Skeletal muscle satellite cell (primary cell): ENCODE data around the gene AUTS2.

Experiments used
- H3K27me3 ChIP-seq: 2 replicates; pipeline ENCODE4 v1.7.0; 2013; ENCODE audit warnings: low read length; ENCODE audit not compliant: control insufficient read depth, insufficient read depth
- H3K36me3 ChIP-seq: 2 replicates; pipeline ENCODE4 v1.7.0; 2013; ENCODE audit warnings: mild to moderate bottlenecking, control low read depth, low read length; ENCODE audit not compliant: insufficient read depth
- H3K4me1 ChIP-seq: 2 replicates; pipeline ENCODE4 v1.7.0; 2013; ENCODE audit warnings: low read length; ENCODE audit not compliant: control insufficient read depth, insufficient read depth
- H3K4me2 ChIP-seq: 2 replicates; pipeline ENCODE4 v1.7.0; 2013; ENCODE audit warnings: mild to moderate bottlenecking, low read length
- H3K4me3 ChIP-seq: 2 replicates; pipeline ENCODE4 v1.7.0; 2013; ENCODE audit warnings: low read length
- H3K9ac ChIP-seq: 2 replicates; pipeline ENCODE4 v1.7.0; 2013; ENCODE audit warnings: mild to moderate bottlenecking, low read depth, low read length, moderate library complexity
- H3K9me3 ChIP-seq: replicated peaks from 2 replicates; pipeline ENCODE4 v1.7.0; 2013; ENCODE audit warnings: mild to moderate bottlenecking, control low read depth, low read length

The AUTS2 gene

GRCh38 chr7:69708857-69709256 lies 110.6 kb downstream of the AUTS2 start:
- H3K9ac ChIP-seq: no peak overlapping the region
- H3K9me3 ChIP-seq: no peaks in the 10 kb centered on the region
- H3K27me3 ChIP-seq: no peaks in the 10 kb centered on the region
- no peaks in the 10 kb centered on the region for H3K36me3 ChIP-seq
- no peak overlapping the region for H3K4me3 ChIP-seq
- no peak overlapping the region for H3K4me2 ChIP-seq
- peaks cover 3% of the 10 kb centered on the region for H3K4me1 ChIP-seq

GRCh38 chr7:69710768-69711438 lies 112.6 kb downstream of the AUTS2 start:
- no peaks in the 10 kb centered on the region for H3K36me3 ChIP-seq
- no peak overlapping the region for H3K9ac ChIP-seq
- peaks cover 3% of the 10 kb centered on the region for H3K4me1 ChIP-seq
- H3K4me2 ChIP-seq: no peak overlapping the region
- no peaks in the 10 kb centered on the region for H3K9me3 ChIP-seq
- H3K27me3 ChIP-seq: no peaks in the 10 kb centered on the region
- no peak overlapping the region for H3K4me3 ChIP-seq

- Histone ChIP-seq H3K36me3 (no peaks in the 10 kb centered on the region), H3K27me3 (no peaks in the 10 kb centered on the region)
Observed at GRCh38 chr7:69714886-69715576, 116.8 kb downstream of the AUTS2 start.

GRCh38 chr7:69717221-69717620 lies 118.9 kb downstream of the AUTS2 start:
- Histone ChIP-seq H3K36me3 (no peaks in the 10 kb centered on the region), H3K4me3 (no peak overlapping the region), H3K9me3 (no peaks in the 10 kb centered on the region), H3K4me1 (no peaks in the 10 kb centered on the region), H3K27me3 (peaks cover 3% of the 10 kb centered on the region), H3K4me2 (no peak overlapping the region), H3K9ac (no peak overlapping the region)

More at GRCh38 chr7:69714886-69715576, 116.8 kb downstream of the AUTS2 start:
- no peak overlapping the region for H3K4me3 ChIP-seq
- H3K4me2 ChIP-seq: no peak overlapping the region
- no peaks in the 10 kb centered on the region for H3K4me1 ChIP-seq
- H3K9me3 ChIP-seq: no peaks in the 10 kb centered on the region
- no peak overlapping the region for H3K9ac ChIP-seq

DNA sequence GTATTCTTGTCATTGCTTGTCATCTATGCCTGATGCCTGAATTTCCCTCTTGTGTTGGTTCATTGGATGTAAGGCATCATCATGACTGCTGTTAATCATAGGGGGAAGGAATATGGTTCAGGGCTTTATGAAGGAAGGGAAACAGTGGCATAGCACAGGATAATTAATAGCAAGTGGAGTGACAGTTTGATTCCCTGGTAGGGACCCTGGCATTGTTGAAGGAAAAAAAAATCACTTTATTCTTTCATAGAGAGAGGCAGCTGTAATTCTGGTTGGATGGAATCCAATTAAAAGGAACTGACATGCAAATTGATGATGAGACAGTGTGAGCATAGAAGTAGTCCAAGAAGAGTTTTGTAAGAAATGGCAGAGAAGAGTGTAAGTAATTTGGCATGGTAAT lies 121.4 kb downstream of the AUTS2 start:
- Histone ChIP-seq H3K9ac (no peak overlapping the region), H3K4me1 (no peaks in the 10 kb centered on the region), H3K27me3 (peaks cover 3% of the 10 kb centered on the region), H3K4me2 (no peak overlapping the region), H3K36me3 (no peaks in the 10 kb centered on the region), H3K4me3 (no peak overlapping the region), H3K9me3 (no peaks in the 10 kb centered on the region)

DNA sequence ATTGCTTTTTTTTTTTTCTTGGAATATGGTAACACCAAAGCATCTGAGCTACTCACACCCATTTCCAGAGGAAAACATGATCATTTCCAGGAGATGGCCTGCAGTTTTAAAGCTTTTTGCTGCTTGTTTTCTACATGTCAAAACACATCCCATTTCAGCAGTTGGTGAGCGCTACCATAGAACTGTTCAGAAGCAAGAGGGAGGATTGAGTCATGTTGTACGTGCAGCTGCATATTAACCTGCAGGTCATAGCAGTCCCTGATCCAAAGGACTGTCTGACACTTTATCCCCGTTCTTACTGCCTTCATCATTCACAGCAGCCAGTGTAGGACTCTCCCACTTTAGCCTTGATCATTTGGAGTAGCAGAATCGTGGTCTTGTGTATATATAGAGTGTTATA lies 124.6 kb downstream of the AUTS2 start:
- no peaks in the 10 kb centered on the region for H3K36me3 ChIP-seq

GRCh38 chr7:69723663-69724062 lies 125.4 kb downstream of the AUTS2 start:
- H3K27me3 ChIP-seq: peaks cover 3% of the 10 kb centered on the region
- H3K4me3 ChIP-seq: no peak overlapping the region
- H3K4me1 ChIP-seq: peaks cover 4% of the 10 kb centered on the region
- no peaks in the 10 kb centered on the region for H3K36me3 ChIP-seq
- H3K9me3 ChIP-seq: no peaks in the 10 kb centered on the region
- H3K9ac ChIP-seq: no peak overlapping the region
- H3K4me2 ChIP-seq: no peak overlapping the region

More for the DNA sequence above, 124.6 kb downstream of the AUTS2 start:
- Histone ChIP-seq H3K9ac (no peak overlapping the region), H3K4me1 (no peaks in the 10 kb centered on the region), H3K4me2 (no peak overlapping the region), H3K27me3 (peaks cover 3% of the 10 kb centered on the region), H3K9me3 (no peaks in the 10 kb centered on the region), H3K4me3 (no peak overlapping the region)

- no peak overlapping the region for H3K4me2 ChIP-seq
- H3K27me3 ChIP-seq: no peaks in the 10 kb centered on the region
- no peaks in the 10 kb centered on the region for H3K36me3 ChIP-seq
- peaks cover 4% of the 10 kb centered on the region for H3K4me1 ChIP-seq
- H3K9me3 ChIP-seq: no peaks in the 10 kb centered on the region
- no peak overlapping the region for H3K4me3 ChIP-seq
- no peak overlapping the region for H3K9ac ChIP-seq
Observed at GRCh38 chr7:69728304-69728703, 130.0 kb downstream of the AUTS2 start.

DNA sequence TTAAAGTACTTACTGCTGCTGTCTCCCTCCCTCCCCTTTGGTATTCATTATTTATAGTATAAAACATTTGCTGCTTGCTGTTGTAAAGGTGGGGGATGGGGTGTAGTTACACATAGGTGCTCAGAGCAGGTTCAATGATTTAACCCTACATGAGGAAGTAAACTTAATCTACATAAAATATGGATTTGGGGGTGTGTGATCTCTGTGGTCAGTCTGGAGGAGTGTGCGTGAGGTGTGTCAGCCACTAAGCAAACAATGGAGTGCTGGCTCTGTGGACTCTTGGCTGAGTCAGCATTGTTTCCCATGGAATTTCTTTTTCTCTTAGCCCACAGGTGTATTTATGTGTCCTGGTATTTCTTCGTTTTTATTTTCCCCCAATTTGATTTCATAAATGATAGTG lies 133.9 kb downstream of the AUTS2 start:
- H3K27me3 ChIP-seq: peaks cover 8% of the 10 kb centered on the region
- peaks cover 4% of the 10 kb centered on the region for H3K4me1 ChIP-seq
- H3K9me3 ChIP-seq: no peaks in the 10 kb centered on the region
- H3K4me3 ChIP-seq: no peak overlapping the region
- no peak overlapping the region for H3K4me2 ChIP-seq
- no peaks in the 10 kb centered on the region for H3K36me3 ChIP-seq
- no peak overlapping the region for H3K9ac ChIP-seq

DNA sequence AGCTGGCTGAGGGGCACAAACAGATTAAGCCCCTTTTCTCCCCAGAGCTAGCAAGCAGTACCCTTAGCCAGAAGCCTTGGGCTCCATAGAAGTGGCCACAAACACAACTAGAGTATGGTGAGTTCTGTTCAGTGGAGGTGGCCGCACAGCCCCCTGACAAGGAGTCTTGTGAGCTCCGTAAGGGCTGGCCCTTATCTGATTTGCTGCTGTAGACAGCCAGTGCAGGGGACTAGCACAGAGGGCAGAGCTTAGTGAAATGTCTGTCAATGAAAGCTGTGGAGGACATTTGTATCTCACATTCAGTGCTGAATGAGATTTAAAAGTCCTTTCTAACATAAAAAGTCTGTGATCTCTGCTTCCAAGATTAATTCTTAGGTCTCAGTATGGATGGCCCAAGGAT lies 137.3 kb downstream of the AUTS2 start:
- no peak overlapping the region for H3K9ac ChIP-seq
- H3K4me3 ChIP-seq: no peak overlapping the region
- H3K36me3 ChIP-seq: no peaks in the 10 kb centered on the region
- no peaks in the 10 kb centered on the region for H3K9me3 ChIP-seq
- no peaks in the 10 kb centered on the region for H3K4me1 ChIP-seq
- no peak overlapping the region for H3K4me2 ChIP-seq
- H3K27me3 ChIP-seq: peaks cover 8% of the 10 kb centered on the region

DNA sequence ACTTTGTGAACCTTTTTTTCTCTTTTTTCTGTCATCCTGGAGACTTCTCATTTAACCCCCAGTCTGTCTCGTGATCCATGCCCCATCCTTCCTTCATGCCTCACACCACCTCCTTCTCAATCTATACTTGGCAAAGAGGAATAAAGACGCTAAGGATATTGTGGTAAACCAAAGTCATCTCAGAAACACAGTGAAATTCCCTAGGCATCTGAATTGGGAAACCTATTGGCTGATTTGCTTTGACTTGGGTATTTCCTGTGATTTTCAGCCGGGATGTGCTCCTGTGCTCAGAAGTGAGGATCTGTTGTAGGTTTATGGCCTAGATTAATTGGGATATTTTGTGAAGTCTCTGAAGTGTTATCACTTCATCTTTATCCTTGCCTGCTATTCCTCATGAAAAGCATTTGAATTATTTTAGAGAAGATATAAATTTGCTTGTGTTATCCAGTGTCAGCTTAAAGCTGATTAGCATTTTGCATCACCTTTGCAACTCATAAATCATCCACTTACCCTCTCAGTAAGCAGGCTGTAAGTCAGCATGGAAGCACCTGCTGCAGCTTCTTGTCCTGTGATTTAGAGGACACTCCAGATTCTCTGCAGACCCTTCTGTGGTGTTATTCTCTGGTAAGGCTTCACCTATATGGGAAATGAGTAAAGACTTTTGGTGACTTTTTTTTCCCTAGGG lies 138.0 kb downstream of the AUTS2 start:
- H3K4me1 ChIP-seq: no peaks in the 10 kb centered on the region
- peaks cover 8% of the 10 kb centered on the region for H3K27me3 ChIP-seq
- H3K9me3 ChIP-seq: no peaks in the 10 kb centered on the region
- no peaks in the 10 kb centered on the region for H3K36me3 ChIP-seq
- no peak overlapping the region for H3K4me3 ChIP-seq
- H3K9ac ChIP-seq: no peak overlapping the region
- no peak overlapping the region for H3K4me2 ChIP-seq
